ENCODE measurements around the gene SMYD3.

SMYD3 gene

DNA sequence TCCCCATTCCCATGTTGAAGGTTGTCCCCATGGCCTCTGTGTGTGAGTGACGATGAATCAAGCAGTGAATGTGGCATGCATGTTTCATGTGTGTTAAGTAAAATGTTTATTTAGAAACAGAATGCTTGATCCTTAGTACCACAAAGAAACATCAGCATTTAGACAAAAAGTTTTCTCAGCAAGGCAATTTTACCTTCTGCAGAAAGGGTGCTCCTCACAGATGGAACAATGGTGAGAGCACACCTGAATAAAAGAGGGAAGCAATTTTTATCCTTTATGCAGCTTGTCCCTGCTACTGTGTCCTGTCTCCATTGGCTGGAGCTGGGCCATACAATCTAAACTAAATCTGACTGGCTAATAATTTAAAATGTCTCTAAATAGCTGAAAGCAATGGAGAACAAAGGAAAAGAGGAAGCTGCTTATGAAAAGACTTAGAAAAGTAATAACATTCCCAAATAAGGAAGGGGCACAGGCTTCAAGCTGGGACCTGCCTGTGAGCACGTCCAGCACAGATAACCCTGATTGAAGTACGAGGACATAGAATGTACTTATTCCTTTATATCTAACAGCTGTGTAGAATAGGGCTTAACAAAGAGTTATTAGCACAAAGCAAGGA is 8.4 kb upstream of the SMYD3 start:
- no peak for DNase-seq

DNA sequence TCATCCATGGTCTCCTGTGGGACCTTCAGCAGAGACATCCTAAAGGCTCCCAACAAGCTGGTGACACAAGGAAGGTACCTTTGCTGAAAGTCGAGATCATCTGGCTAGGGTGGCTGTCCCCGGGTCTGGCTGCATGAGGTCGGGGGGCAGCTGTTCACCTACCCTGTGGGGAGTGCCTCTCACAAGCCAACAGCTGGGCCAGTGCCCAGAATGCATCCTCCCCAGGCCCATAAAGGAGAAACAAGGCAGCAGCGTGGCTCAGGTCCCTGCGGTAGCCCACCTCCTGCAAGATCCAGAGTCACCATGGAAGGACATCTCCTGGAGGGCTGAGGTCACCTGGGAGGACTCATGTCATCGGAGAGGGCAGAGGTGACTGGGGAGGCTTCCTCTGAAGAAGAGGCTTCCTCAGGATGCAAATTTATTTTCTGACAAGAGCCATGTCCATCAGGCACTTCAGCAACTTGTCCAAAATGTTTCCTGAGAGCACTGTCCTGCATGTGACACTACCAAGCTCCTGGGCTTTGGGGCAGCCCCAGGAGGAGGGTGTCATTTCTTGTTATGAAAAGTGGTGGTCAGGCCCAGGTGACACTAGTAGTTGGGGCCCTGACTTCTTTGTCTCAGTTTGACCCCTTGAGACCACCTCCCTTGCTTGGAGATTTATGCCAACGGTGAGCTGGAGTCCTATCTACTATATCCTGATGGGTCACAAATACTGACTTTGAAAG is 6.7 kb upstream of the SMYD3 start:
- DNase-seq: no peak

DNA sequence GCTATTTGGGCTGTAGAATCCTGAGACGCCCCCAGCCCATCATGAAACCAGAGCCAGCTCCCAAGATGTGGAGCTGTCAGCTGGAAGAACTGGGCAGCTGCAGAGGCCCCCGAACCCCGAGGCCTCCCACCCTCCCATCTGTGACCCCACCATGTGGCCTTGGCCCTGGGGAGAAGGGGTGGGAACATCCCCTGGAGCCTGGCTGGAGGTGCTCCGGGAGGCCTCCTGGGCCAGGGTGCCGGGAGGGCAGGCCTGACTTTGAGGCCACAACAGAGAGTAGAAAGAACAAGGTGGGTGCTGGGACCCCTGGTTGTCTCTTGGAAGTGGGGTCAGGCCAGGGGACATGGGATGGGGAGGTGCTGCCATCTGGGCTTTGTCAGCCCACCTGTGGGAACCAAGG is 6.0 kb upstream of the SMYD3 start:
- DNase-seq: no peak

DNA sequence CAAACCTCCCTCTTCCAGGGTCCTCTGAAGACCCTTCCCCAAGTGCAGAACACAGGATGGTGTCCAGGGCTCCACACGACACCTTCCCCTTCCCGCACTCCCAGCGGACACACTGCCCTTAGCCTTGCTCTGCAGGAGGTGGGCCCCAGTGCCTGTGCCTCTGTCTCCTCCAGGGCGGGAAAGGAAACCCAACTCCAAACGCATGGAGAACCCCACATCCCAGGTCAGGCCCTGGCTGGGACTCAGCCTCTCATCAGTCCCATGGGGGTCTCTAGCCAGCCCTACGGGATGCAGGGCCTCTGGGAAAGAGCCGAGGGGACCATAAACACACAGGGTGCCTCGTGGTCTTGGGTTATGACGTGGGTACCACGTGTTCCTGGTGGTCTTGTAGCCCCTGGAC is 5.6 kb upstream of the SMYD3 start:
- DNase-seq: no peak

GRCh38 chr1:246512230-246512629 is 5.2 kb upstream of the SMYD3 start:
- no peak for DNase-seq

DNA sequence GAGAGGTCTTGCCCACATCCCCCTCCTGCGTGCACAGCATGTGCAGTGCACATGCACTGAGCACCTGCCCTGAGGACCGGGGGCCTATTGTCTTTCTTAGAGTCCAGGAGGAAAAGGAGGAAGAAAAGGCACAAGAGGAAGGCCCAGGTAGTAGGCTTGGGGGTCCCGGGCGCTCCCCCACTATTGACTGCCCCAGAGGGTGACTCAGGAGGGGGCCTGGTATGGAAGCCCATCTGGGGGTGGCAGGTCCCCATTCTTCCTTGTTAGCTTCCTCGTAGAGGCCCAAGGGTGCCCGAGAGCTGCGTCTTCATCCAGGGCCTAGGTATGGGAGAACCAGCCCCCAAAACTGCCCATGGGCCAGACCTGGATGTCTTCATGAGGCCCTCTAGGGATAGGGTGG is 4.1 kb upstream of the SMYD3 start:
- no peak for DNase-seq

DNA sequence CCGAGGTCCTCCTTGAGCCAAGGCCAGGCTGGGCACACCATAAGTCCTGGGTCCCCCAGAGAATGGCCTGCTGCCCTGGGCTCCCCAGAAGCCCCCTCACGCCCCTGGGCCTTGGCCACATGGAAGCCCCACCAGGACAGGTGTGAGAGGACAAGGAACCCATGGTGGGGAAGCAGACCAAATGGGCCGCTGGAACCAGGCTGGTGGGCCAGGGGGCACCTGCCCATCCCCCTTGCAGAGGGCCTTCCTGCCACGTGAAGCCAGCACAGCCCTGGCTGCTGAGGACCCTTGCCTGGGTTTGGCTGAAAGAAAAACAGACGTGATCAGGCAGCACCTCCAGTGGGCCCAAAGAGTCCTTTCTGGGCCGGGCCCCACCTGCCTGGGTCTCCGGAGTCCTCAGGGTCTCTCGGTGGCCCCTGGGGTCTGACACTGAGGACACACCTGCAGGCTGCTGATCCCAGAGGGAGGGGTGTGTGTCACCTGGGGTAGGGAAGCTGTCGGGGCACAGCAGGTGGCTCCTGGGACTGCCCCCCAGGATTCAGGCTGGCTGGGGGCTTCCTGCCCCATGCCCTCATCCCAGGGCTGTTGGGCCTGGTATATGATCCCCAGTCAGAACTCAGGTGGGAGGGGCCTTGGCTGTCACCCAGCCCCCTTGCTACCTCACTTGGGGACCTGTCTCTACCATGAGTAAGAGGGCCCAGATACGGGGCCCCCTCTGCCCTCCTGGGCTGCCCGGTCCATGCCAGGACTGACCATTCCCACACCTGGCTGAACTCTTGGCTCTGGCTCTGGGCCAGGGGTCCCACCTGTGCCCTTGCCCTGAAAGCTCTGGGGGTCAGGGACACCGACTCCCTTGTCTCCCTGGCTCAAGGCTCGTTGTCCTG is 3.3 kb upstream of the SMYD3 start:
- no peak for DNase-seq

DNA sequence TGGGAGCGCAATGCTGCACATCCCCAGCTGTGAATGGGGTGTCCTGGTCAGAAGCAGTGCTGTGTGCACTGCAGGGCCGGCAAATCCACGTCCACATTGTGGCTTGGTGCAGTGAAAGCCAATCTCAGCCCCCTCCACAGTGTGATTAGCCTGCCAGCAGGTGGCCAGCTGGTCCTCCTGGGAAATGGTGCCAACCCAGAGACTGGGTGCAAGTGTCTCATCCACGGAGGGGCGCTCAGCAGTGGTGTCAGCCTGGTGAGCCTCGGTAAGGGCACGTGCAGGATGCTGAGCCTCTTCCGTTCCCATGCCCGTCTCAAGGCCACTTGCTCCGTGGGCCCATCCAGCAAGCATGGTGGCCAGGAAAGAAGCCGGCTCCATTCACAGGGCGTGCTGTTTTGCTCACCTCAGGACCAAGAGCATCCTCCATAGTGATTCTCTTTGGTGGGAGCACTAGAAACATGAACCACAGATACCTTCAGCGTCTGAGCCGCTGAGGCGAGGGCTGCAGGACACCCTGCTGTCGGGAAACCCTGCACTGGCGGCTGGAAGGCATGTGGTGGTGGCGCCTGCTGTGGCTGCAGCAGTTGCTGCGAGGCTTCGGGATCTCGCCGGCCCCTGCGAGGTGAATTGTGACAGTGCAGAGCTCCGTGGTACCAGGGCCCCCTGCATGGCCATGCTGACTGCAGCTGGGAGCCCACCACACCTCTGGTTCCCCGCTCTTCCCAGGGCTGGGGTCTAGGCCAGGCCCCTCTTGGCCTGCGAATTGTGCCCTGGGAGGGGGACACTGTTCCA is 2.0 kb upstream of the SMYD3 start:
- DNase-seq: no peak

- DNase-seq: no peak
Measured at GRCh38 chr1:246506367-246506673, 759 bp downstream of the SMYD3 start.

- DNase-seq: no peak
Measured at GRCh38 chr1:246503341-246503740, 3.7 kb downstream of the SMYD3 start.

- DNase-seq: no peak
Measured at GRCh38 chr1:246497331-246497915, 9.7 kb downstream of the SMYD3 start.

GRCh38 chr1:246492611-246493245 is 14.4 kb downstream of the SMYD3 start:
- DNase-seq: peak; percentile 27

DNA sequence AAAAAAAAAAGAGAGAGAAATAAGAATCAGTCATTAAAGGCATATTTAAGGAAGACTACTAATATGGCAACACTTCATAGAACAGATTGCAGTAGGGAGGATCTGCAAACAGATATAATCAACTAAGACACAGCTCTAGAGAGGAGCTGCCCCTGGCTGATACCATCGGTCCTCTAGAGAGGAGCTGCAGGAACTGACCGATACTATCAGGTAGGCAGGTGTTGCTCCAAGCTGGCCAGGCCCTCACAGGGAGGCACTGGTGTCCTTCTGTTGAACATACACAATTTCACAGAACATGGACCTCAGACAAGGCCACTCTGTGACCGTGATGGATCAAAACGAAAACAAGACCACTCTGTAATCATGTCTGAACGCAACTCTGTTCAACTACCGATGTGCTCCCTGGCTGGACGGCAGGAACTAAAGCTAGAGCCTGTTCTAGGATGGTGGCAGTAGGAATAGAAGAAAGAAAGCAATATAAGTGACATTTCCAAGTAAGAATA is 15.5 kb downstream of the SMYD3 start:
- no peak for DNase-seq

DNA sequence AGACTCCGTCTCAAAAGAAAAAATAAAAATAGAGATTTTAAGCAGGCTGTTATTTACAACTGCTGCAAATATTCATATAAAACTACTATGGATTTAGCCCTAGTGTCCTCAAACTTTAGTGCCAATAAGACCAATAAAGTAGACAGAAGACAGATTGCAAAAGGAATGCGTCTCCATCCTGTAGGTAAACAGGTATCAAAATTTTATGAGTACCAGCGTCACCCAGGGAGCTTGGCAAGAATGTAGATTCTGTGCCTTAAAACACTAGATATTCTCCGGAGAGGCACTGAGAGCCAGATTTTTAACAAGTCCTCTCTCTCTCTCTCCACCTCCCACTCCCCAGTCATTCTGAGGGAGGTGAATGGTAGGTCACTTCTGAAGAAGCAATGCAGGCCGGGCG is 18.4 kb downstream of the SMYD3 start:
- DNase-seq: no peak

DNA sequence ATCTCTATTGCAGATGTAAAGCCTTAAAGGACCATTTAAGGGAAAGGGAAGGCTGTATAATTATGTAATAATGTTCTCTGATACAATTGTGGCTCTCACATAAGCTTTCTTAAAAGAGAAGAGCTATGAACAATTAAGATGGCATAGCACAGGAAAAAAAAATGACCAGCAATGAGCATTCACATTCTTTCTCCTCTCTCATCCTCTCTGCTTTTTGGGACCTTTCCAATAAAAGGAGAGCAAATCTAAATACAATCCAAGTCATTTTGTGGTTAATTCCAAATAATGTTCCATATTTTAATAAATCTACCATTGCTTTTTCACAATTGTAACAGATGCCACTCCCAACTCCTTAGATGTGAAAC is 23.5 kb downstream of the SMYD3 start:
- DNase-seq: no peak

DNA sequence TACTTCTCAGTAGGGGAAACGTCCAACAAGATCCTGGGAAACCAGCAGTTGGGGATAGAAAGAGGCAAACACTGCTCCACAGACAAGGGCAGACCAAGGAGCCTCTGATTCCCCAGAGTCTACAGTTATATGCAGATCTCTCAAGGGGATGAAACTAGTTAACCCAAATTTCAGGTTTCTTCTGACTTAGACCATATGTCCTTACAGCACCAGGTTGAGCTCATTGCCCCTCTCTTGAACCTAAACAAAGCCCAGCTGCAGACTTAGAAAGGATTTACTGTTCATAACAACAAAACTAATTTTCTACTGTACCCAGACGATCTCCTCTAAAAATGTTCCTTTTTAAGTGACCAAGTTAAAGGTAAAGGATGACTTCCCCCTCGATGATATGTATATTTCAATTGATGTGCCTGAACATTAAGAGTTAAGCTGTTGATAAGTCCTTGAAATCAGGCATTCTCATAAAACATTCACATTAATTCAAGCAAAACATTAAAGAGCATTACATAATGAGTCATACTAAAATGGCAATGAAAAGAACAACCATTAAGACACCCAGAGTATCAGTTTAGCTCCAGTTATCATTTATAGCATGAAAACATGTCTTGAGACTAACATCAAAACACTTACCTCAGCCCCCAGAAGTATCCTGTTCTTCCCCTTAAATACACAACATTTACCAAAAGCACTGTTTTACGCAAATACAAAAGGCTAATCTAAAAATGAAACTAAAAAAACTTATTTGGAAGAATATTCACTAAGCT is 24.1 kb downstream of the SMYD3 start:
- no peak for DNase-seq

DNA sequence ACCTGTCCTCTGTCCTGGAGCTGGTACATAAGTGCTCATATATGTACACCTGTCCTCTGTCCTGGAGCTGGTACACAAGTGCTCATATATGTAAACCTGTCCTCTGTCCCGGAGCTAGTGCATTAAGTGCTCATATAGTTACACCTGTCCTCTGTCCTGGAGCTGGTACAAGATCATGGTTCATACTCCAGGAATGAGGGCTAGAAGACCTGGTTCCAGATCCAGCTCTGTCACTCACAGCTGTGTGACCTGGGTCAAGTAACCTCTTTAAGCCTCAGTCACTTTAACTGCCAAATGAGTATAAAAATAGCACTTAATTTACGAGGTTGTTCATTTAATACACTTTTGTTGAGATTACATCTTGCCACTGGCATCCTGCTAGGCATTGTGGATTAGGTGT is 28.0 kb downstream of the SMYD3 start:
- no peak for DNase-seq

DNA sequence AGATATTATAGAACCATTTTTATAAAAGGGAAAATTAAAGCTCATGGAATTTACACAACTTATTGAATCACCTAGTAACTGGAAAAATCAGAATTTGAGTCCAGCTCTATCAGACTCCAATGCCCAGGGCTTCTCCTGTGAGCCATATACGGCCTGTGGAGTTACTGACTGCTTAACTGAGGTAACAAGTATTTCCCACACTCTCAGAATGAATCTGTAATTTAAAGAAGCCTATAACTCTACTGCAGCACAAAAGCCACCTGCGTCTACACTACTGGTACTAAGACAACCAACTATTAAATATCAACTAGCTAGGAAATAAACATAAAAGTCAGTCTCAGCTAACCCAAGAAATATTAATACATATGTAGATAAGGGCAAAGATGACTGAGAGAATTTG is 29.4 kb downstream of the SMYD3 start:
- DNase-seq: no peak

- no peak for DNase-seq
Measured at GRCh38 chr1:246476771-246477170, 30.3 kb downstream of the SMYD3 start.

- DNase-seq: no peak
Measured at GRCh38 chr1:246471688-246472087, 35.4 kb downstream of the SMYD3 start.

- DNase-seq: no peak
Measured at GRCh38 chr1:246470585-246470984, 36.5 kb downstream of the SMYD3 start.

Data from GOT3 (cell line).